CD4-positive, alpha-beta T cell treated with Interleukin-15 for 4 hours (primary cell): ENCODE results near the gene ZNF775.
"Not testable (repeated sequence)": the region's sequence is repeated elsewhere in the genome, so short reads cannot be mapped to it uniquely, and the experiment has no call there.

ENCODE experiments used
- DNase-seq: peaks from one replicate; pipeline ENCODE4 v3.0.0-alpha.2; 2020; ENCODE audit warnings: low spot score

Gene ZNF775

GRCh38 chr7:150382123-150382843 lies 3.2 kb downstream of the ZNF775 start:
- no peak for DNase-seq

- no peak for DNase-seq
Observed at GRCh38 chr7:150382844-150383225, 3.7 kb downstream of the ZNF775 start.

DNA sequence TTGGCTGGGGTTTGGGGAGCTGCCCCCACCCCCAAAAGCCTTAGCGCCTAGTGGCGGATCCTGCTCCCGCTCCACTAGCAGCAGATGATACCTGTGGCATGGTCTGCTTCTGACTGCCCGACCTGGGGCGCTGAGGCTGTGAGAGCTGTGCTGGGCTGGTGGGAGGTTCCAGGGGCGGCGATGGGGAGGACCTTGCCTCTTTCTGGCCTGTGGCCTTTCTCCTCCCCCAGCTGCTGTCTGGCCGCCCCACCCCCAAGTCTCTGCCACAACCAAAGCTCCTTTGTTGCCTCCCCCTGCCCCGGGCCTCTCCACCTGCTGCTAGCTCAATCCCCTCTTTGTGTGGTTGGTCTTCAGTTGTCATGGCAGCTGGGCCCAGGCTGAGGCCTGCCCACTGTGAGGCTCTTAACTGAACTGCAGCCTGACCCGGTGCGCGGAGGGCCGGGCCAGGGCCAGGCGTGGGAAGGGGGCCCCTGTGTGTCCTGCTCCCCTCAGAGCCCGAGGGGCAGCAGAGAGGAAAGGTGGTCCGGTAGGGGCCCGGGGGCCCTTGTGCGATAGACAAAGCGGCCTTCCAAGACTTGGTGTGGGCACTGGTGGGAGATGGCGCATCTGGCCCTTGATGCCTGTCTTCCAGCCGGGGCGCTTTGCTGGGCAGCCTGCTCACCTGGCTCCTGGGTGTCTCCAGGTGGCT lies 4.7 kb downstream of the ZNF775 start:
- DNase-seq = no peak

GRCh38 chr7:150384406-150385301 lies 5.5 kb downstream of the ZNF775 start:
- DNase-seq = no peak

GRCh38 chr7:150385302-150385723 lies 6.2 kb downstream of the ZNF775 start:
- no peak for DNase-seq

DNA sequence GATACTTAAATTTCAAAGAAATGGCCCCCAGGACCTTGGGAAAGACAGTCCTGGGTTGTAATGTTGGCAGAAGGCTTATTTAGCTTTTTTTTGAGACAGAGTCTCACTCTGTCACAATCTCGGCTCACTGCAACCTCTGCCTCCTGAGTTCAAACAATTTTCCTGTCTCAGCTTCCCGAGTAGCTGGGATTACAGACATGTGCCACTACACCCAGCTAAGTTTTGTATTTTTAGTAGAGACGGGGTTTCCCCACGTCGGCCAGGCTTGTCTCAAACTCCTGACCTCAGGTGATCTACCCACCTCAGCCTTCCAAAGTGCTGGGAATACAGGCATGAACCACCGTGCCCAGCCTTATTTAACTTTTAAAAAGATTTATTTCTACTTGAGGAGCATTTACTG lies 6.8 kb downstream of the ZNF775 start:
- DNase-seq = not testable (repeated sequence)

- DNase-seq = no peak
Observed at GRCh38 chr7:150388306-150388705, 9.2 kb downstream of the ZNF775 start.

DNA sequence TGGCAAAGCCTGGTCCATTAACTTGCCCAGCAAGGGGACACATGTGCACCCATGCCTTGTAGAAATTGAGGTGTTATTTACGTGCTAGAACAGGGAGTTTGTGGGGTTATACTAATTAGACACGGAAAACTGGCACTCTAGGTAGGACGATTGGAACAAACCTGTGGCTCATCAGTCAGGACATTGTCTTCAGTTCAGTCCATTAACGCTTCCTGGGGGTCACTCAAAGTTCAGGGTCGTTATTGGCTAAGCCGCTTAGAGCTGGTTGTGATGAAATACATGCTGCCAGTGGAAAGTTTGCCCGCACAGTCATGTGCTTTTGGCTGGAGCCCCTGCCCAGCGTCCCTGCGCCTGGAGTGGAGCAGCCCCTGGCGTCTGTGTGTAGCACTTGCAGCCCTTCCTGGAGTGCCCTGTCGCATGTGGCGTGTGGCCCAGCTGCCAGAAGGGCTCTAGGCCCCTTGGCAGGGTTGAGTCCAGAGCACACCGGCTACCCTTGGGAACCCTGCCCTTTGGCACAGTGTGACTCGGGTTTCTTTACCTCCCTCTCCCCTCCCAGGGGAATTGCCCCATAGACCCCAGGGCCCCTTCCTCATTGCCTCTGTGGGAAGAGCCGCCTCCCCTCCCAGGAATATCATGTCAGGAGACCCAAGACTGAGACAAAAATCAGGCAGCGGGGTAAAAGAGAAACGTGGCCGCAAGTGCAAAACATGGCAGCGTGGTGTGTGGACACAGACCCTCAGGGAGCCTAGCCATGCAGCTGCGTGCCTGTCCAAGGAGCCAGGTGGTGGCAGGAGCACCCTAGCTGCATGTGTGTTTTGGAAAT lies 9.8 kb downstream of the ZNF775 start:
- DNase-seq = no peak

GRCh38 chr7:150389532-150389816 lies 10.3 kb downstream of the ZNF775 start:
- no peak for DNase-seq

DNA sequence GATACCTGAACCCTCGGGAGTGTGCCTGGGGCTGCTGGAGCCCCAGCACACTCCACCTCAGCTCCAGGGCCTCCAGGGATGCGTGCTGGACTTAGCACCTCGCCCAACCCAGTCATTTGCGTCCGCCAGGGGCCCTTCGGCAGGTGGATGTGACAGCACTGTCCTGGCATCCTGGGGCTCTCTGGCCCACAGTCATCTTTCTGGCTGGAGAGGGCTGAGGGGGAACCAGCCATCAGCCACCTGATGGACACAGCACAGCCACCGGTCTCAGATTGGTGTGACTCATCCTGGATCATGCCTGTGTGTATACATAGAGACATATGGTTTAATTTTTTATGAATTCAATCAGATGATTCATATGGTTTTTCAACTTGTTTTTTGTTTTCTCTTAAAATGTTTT lies 11.1 kb downstream of the ZNF775 start:
- no peak for DNase-seq

DNA sequence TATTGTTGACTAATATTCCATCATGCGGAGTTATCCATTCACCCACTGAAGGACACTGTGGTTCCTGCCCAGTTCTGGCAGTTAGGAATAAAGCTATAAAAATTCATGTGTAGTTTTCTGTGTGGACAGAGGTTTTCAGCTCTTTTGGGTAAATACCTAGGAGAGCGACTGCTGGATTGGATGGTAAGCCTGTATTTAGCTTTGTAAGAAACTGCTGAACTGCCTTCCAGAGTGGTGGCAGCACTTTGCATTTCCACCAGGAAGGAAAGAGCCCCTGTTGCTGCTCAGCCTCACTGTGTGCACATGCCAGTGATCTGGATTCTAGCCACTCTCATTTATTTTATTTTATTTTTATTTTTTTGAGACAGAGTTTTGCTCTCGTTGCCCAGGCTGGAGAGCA lies 14.2 kb downstream of the ZNF775 start:
- DNase-seq = no peak

DNA sequence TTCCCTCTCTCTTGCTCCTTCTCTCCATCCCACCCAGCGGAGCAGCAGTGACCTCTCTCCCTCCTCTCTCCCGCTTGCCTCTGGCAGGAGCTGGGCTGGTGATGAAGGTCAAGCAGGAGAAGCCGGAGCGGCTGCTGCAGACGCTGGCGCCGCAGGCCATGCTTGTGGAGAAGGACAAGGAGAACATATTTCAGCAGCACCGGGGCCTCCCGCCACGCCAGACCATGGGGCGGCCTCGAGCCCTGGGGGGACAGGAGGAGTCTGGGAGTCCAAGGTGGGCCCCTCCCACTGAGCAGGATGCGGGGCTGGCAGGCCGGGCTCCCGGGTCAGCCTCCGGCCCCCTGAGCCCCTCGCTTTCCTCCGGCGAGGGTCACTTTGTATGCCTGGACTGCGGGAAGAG lies 17.3 kb downstream of the ZNF775 start:
- DNase-seq = no peak

DNA sequence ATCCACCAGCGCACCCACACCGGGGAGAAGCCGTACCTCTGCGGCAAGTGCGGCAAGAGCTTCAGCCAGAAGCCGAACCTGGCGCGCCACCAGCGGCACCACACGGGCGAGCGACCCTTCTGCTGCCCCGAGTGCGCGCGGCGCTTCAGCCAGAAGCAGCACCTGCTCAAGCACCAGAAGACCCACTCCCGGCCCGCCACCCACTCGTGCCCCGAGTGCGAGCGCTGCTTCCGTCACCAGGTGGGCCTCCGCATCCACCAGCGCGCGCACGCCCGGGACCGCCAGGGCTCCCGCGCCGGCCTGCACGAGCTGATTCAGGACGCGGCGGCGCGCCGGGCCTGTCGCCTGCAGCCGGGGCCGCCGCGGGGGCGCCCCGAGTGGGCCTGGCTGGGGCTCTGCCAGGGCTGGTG lies 17.7 kb downstream of the ZNF775 start:
- no peak for DNase-seq

DNA sequence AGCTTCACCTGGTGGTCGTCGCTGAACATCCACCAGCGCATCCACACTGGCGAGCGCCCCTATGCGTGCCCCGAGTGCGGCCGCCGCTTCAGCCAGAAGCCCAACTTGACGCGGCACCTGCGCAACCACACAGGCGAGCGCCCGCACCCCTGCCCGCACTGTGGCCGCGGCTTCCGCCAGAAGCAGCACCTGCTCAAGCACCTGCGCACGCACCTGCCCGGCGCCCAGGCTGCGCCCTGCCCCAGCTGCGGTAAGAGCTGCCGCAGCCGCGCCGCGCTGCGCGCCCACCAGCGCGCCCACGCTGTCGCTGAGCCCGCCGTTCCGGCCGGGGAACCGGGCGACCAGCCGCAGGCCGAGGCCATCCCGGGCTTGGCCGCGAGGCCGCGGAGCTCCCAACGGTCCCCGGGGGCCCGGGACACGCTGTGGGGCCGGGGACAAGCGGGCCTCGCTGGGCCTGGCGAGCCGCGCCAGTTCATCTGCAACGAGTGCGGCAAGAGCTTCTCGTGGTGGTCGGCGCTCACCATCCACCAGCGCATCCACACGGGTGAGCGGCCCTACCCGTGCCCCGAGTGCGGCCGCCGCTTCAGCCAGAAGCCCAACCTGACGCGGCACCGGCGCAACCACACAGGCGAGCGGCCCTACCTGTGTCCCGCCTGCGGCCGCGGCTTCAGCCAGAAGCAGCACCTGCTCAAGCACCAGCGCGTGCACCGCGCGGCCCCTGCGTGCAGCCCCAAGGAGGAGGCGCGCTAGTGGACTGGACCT lies 18.4 kb downstream of the ZNF775 start:
- no peak for DNase-seq

- no peak for DNase-seq
Observed at GRCh38 chr7:150398108-150398964, 19.2 kb downstream of the ZNF775 start.

GRCh38 chr7:150398965-150399320 lies 19.8 kb downstream of the ZNF775 start:
- no peak for DNase-seq

GRCh38 chr7:150399421-150400007 lies 20.4 kb downstream of the ZNF775 start:
- DNase-seq = no peak

GRCh38 chr7:150400008-150400787 lies 21.1 kb downstream of the ZNF775 start:
- DNase-seq = no peak

DNA sequence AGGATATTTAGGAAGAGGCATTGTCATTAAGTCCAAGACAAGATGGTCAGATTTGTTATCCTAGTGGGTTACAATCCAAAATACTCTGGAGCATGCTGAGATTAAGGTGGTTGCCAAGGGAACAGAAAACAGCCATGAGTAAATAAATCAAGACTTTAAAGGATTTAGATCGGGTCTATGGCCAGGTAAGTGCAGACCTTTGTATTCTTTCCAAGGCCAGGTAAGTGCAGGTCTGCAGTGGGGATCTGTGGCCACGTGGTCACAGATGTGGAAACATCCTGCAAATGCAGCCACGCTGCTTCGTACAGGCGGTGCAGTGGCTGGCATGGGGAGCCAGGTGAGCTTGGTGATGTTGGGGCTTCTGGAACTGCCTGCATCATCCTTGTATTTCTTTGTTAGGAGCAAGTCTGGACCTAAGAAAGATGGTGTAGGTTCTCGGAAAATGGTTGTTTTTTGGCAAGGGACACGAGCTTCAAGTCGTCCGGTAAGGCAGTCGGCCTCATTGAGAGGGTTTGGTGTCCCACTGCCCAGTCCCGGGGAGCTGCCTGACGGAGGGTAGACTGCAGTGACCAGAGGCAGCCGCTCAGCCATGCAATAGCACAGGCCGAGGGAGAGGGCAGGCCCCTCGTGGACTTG lies 21.8 kb downstream of the ZNF775 start:
- DNase-seq = no peak
